MCF 10A (cell line): Measurements from ENCODE around the gene RFX4. TPM values are rescaled to one million over a fixed set of nuclear protein-coding genes. Genes with fewer than 3 reads are reported as not detected.

Source experiments
- BruUV-seq: library from RNA; stranded (reverse); fragments of 400-500 nt; replicated peaks from 2 replicates; lab custom pipeline; 2021; lab: Mats Ljungman, UMichigan
- CTCF ChIA-PET: fragments of 300-600 bp; sonication (Branson Sonifier 250); formaldehyde crosslinking; extraction: SDS; loops from one replicate; lab custom pipeline; 2021; ENCODE audit warnings: antibody characterized with exemption, inconsistent platforms; lab: Yijun Ruan, JAX
- POLR2A ChIA-PET: fragments of 300-600, 350-650 bp; sonication (Branson Sonifier 250); formaldehyde crosslinking; extraction: SDS; loops from one replicate; lab custom pipeline; 2020; ENCODE audit warnings: antibody characterized with exemption, inconsistent platforms; lab: Yijun Ruan, JAX
- DNase-seq: peaks from one replicate; pipeline ENCODE4 v3.0.0-alpha.2; 2018; ENCODE audit not compliant: unreplicated experiment
- H3K27ac Mint-ChIP-seq: one replicate; pipeline ENCODE4 v1.8.0; 2022; ENCODE audit warnings: mild to moderate bottlenecking, low read depth, mixed read lengths; ENCODE audit not compliant: unreplicated experiment
- H3K27me3 Mint-ChIP-seq: one replicate; pipeline ENCODE4 v1.8.0; 2022; ENCODE audit warnings: mixed read lengths; ENCODE audit not compliant: insufficient read depth, unreplicated experiment
- H3K36me3 Mint-ChIP-seq: one replicate; pipeline ENCODE4 v1.8.0; 2022; ENCODE audit warnings: mild to moderate bottlenecking, moderate library complexity, mixed read lengths; ENCODE audit not compliant: insufficient read depth, unreplicated experiment
- H3K4me1 Mint-ChIP-seq: one replicate; pipeline ENCODE4 v1.8.0; 2022; ENCODE audit warnings: mixed read lengths; ENCODE audit not compliant: insufficient read depth, unreplicated experiment
- H3K4me3 Mint-ChIP-seq: one replicate; pipeline ENCODE4 v1.8.0; 2022; ENCODE audit warnings: mild to moderate bottlenecking, moderate library complexity, mixed read lengths; ENCODE audit not compliant: unreplicated experiment
- H3K9me3 Mint-ChIP-seq: one replicate; pipeline ENCODE4 v1.8.0; 2022; ENCODE audit warnings: mixed read lengths; ENCODE audit not compliant: unreplicated experiment
- intact Hi-C: fragments of 100-400 bp; cut with micrococcal nuclease; formaldehyde crosslinking; loops from 2 replicates; pipeline ENCODE4 v1.14.1; 2022
- total RNA-seq: library from RNA; stranded (reverse); gene quantifications from 2 replicates; pipeline ENCODE4 v1.2.3, GENCODE V29; 2022
- TF ChIP-seq, protein P1 (sequence below): fragments of 200-600 bp; IDR thresholded peaks from one replicate; pipeline ENCODE4 v1.8.0; 2022; ENCODE audit warnings: antibody characterized with exemption, mild to moderate bottlenecking; ENCODE audit not compliant: unreplicated experiment

Gene RFX4
- total RNA-seq, 1 experiment from 2014 or later, result not detected

- Mint-ChIP-seq H3K9me3 (peaks cover 7% of the 10 kb centered on the region), H3K4me3 (no peak overlapping the region), H3K36me3 (no peaks in the 10 kb centered on the region), H3K27me3 (no peaks in the 10 kb centered on the region), H3K4me1 (no peaks in the 10 kb centered on the region), H3K27ac (no peak overlapping the region)
- TF ChIP-seq, protein P1, sequence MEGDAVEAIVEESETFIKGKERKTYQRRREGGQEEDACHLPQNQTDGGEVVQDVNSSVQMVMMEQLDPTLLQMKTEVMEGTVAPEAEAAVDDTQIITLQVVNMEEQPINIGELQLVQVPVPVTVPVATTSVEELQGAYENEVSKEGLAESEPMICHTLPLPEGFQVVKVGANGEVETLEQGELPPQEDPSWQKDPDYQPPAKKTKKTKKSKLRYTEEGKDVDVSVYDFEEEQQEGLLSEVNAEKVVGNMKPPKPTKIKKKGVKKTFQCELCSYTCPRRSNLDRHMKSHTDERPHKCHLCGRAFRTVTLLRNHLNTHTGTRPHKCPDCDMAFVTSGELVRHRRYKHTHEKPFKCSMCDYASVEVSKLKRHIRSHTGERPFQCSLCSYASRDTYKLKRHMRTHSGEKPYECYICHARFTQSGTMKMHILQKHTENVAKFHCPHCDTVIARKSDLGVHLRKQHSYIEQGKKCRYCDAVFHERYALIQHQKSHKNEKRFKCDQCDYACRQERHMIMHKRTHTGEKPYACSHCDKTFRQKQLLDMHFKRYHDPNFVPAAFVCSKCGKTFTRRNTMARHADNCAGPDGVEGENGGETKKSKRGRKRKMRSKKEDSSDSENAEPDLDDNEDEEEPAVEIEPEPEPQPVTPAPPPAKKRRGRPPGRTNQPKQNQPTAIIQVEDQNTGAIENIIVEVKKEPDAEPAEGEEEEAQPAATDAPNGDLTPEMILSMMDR, result no peak
- intact Hi-C loops, result no loop called here
- BruUV-seq, result no TSS peak
- CTCF ChIA-PET, result no interaction called here
- no peak for DNase-seq
- POLR2A ChIA-PET, result no interaction called here
Observed at GRCh38 chr12:106705971-106706370, 123.2 kb downstream of the RFX4 start.

DNA sequence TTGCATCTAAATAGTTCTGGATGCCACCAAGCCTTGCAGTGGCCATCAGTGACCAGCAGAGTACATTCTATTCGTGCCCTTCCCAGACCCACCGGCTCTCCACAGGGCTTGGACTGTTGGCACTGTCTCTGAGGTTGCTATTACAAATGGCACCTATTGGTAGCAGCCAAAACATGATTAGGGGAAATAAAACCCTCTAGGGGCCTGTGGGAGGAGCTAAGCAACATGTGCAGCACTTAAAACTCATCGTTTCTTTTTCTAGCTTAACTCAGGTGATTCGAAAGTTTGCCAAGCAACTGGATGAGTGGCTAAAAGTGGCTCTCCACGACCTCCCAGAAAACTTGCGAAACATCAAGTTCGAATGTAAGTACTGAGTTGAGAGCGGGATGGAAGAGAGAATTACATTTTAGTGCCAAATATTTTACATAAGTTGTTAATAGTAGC lies 126.3 kb downstream of the RFX4 start:
- H3K27me3 Mint-ChIP-seq, result no peaks in the 10 kb centered on the region
- CTCF ChIA-PET, result interaction anchor here (0.6 kb wide), 2 partner anchors 126 to 916 kb away, joined by 3 read pairs; no protein-coding TSS in a partner anchor
- H3K36me3 Mint-ChIP-seq, result no peaks in the 10 kb centered on the region
- H3K9me3 Mint-ChIP-seq, result no peaks in the 10 kb centered on the region
- POLR2A ChIA-PET, result no interaction called here
- DNase-seq, result no peak
- no peaks in the 10 kb centered on the region for H3K4me1 Mint-ChIP-seq
- intact Hi-C loops, result no loop called here
- H3K27ac Mint-ChIP-seq, result no peak overlapping the region
- TF ChIP-seq, protein P1, result no peak
- H3K4me3 Mint-ChIP-seq, result no peak overlapping the region
- BruUV-seq, result no TSS peak

DNA sequence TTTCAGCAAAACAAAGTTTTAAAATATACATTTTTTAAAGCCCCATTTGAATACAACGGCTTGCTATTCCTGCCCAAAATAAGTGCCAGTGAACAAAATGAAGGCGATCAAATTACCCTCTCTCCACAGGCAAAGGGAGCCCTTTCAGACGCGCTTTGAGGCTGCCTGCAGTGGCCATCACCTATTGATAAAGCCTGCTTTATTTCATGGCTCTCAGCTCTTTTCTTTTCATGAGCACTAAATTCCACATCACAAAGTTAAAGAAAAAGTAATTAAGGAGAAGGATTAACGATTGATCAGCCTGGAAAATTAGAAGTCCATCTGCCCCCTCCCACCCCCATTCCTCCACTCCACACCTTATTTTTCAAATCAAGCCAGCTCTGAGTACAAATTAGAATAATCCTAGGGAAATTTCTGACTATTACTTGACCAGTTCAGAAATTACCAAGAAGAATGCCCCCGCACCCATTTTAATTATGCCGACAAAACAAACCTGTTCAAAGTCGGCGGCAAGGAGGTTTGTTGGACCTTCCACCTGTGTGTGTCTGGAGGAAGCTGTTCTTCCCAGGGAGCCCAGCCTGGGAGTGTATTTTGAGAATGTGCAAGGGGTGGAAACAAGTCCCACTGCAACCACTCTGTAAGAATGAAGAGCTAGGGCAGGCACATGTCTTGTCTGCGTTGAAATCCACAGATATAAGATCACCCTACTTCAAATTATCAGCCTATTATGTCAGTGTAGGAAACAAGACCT lies 127.5 kb downstream of the RFX4 start:
- Mint-ChIP-seq H3K27me3 (no peaks in the 10 kb centered on the region), H3K4me1 (no peaks in the 10 kb centered on the region), H3K4me3 (no peak overlapping the region), H3K9me3 (no peaks in the 10 kb centered on the region), H3K27ac (no peak overlapping the region), H3K36me3 (no peaks in the 10 kb centered on the region)
- TF ChIP-seq, protein P1, result no peak
- intact Hi-C loops, result no loop called here
- ChIA-PET CTCF (interaction anchor here (0.6 to 1.1 kb wide), 2 partner anchors 9 to 25 kb away, joined by 3 read pairs; no protein-coding TSS in a partner anchor), POLR2A (no interaction called here)
- no peak for DNase-seq
- BruUV-seq, result no TSS peak

GRCh38 chr12:106711316-106711715 lies 128.5 kb downstream of the RFX4 start:
- intact Hi-C loops, result no loop called here
- H3K9me3 Mint-ChIP-seq, result no peaks in the 10 kb centered on the region
- POLR2A ChIA-PET, result no interaction called here
- no peaks in the 10 kb centered on the region for H3K36me3 Mint-ChIP-seq
- no peaks in the 10 kb centered on the region for H3K4me1 Mint-ChIP-seq
- H3K4me3 Mint-ChIP-seq, result no peak overlapping the region
- H3K27ac Mint-ChIP-seq, result no peak overlapping the region
- no TSS peak for BruUV-seq
- CTCF ChIA-PET, result no interaction called here
- DNase-seq, result no peak
- TF ChIP-seq, protein P1, result no peak
- no peaks in the 10 kb centered on the region for H3K27me3 Mint-ChIP-seq
